Stomach (tissue), 4 donors: ENCODE measurements around the gene EYA2.

Experiments
- CTCF ChIP-seq, 7 experiments: fragments of 450-650 bp in 4 of 7; fragments of 200-600 bp in 3 of 7; sonication (generic) in 3 of 7; IDR thresholded peaks; one replicate each; pipeline ENCODE4 v1.5.1; 2016 to 2019; ENCODE audit warnings: antibody characterized with exemption in 7 of 7, control low read depth in 2 of 7, mild to moderate bottlenecking in 1 of 7
- POLR2A ChIP-seq, 4 donors: fragments of 450-650 bp; IDR thresholded peaks; one replicate each; pipeline ENCODE4 v1.6.1; 2016; ENCODE audit warnings: antibody characterized with exemption in 4 of 4, control low read depth in 2 of 4, mild to moderate bottlenecking in 1 of 4, moderate library complexity in 1 of 4
- POLR2AphosphoS5 ChIP-seq, 3 donors: sonication (generic); formaldehyde crosslinking; IDR thresholded peaks; one replicate each; pipeline ENCODE4 v1.6.1; 2016; ENCODE audit warnings: antibody characterized with exemption in 3 of 3

- TF ChIP-seq CTCF (IDR thresholded peaks at IDR 0.05) (no peak), POLR2AphosphoS5 (IDR thresholded peaks at IDR 0.05) (no peak), POLR2A (IDR thresholded peaks at IDR 0.05) (no peak)
Observed at GRCh38 chr20:46951840-46952497, 57.3 kb downstream of the EYA2 start.
